Glutamatergic neuron (in vitro differentiated cells): Measurements from ENCODE around the gene KMT2B. TPM values are rescaled to one million over a fixed set of nuclear protein-coding genes. Genes with fewer than 3 reads are reported as not detected.

Source experiments
- DNase-seq: peaks from one replicate; pipeline ENCODE4 v3.0.0; 2022
- H3K27ac Mint-ChIP-seq: one replicate; pipeline ENCODE4 v1.8.0; 2020; ENCODE audit warnings: mild to moderate bottlenecking, mixed read lengths, inconsistent platforms; ENCODE audit not compliant: unreplicated experiment
- H3K27me3 Mint-ChIP-seq: one replicate; pipeline ENCODE4 v1.8.0; 2020; ENCODE audit warnings: mild to moderate bottlenecking, moderate library complexity, mixed read lengths, inconsistent platforms; ENCODE audit not compliant: unreplicated experiment
- H3K36me3 Mint-ChIP-seq: one replicate; pipeline ENCODE4 v1.8.0; 2020; ENCODE audit warnings: mild to moderate bottlenecking, mixed read lengths, inconsistent platforms; ENCODE audit not compliant: unreplicated experiment
- H3K4me1 Mint-ChIP-seq: one replicate; pipeline ENCODE4 v1.8.0; 2020; ENCODE audit warnings: mild to moderate bottlenecking, low read depth, mixed read lengths, inconsistent platforms; ENCODE audit not compliant: unreplicated experiment
- H3K4me3 Mint-ChIP-seq: one replicate; pipeline ENCODE4 v1.8.0; 2020; ENCODE audit warnings: mild to moderate bottlenecking, mixed read lengths, inconsistent platforms; ENCODE audit not compliant: unreplicated experiment
- H3K9me3 Mint-ChIP-seq: one replicate; pipeline ENCODE4 v1.8.0; 2020; ENCODE audit warnings: mild to moderate bottlenecking, moderate library complexity, mixed read lengths, inconsistent platforms; ENCODE audit not compliant: unreplicated experiment
- CTCF ChIP-seq: fragments of 200-600 bp; sonication (generic); IDR thresholded peaks from one replicate; pipeline ENCODE4 v1.5.0; 2021; ENCODE audit not compliant: partially characterized antibody, unreplicated experiment
- total RNA-seq: library from RNA; stranded (reverse); fragmentation: NEBNext Ultra II Directional; extraction: Animal tissue kit (Norgen Biotek cat#: 25700); gene quantifications from one replicate; pipeline ENCODE4 v1.2.1, GENCODE V29; 2021; ENCODE audit not compliant: unreplicated experiment

KMT2B gene
- total RNA-seq, 1 donor from 2014 or later = 60.8 TPM

DNA sequence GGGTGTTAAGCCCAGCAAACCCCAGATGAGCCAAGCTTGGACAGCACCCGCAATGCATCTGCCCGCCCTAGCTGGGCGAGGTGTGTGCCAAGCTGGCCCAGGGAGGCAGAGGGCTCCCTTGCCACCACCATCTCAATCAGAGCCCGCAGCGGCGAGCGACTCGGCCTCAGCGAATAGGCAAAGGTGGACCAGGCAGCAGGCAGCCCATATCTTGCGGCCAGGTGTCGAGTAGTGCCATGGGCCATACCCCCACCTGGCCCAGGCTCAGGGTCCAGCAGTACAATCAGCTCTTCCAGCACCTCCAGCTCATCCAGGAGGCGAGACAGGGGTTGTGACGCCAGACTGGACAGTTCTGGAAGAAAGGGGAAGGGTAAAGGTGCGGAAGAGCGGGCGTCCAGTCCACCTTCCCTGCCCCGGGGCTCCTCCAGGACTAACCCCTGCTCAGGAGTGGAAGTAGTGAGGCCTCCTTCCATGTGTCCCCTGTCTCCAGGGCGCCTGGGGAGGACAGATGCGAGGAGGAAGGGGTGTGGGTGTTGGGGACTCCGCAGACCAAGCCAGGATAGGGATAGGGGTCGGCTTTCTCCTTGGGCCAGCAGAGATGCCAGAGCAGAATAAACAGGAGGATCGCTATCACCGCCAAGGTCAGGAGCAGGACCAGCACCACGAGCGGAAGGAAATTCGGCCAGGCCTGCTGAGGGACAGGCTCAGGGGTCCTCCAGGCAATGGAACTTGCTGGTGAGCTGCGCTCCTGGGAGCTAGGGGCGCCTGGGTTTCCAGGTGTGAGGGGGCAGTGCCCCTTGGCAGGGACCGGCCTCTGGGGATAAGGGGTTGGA, 21.7 kb downstream of the KMT2B start:
- no peak for DNase-seq
- no peak for TF ChIP-seq CTCF
- Mint-ChIP-seq H3K27ac (no peak overlapping the region), H3K36me3 (peaks cover 4% of the 10 kb centered on the region), H3K27me3 (peaks cover 2% of the 10 kb centered on the region), H3K4me1 (no peaks in the 10 kb centered on the region), H3K9me3 (peaks cover 12% of the 10 kb centered on the region), H3K4me3 (peak overlapping the region; percentile 70)

DNA sequence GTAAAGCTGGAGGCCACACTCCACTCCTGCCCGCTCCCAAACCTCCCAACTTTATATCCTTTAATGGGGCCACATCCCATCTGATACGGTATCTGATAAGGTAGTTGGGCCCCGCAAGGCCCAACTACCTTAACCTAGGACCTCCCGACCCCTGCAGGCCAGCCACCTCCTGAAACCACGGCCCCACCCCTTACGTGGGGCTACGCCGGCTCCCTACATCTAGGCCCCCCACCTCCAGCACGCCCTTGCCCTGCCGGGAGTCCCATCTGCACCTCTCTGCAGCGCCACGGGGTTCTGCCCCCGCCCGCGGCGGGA, 22.3 kb downstream of the KMT2B start:
- no peak for TF ChIP-seq CTCF
- Mint-ChIP-seq H3K27ac (no peak overlapping the region), H3K27me3 (no peaks in the 10 kb centered on the region), H3K9me3 (peaks cover 12% of the 10 kb centered on the region), H3K4me1 (no peaks in the 10 kb centered on the region), H3K36me3 (peaks cover 4% of the 10 kb centered on the region), H3K4me3 (peak overlapping the region; percentile 91)
- no peak for DNase-seq

- DNase-seq = peak; percentile 99
- H3K36me3 Mint-ChIP-seq = peaks cover 2% of the 10 kb centered on the region
- TF ChIP-seq CTCF = peak; percentile 11
- H3K27ac Mint-ChIP-seq = peak overlapping the region; percentile 95
- H3K9me3 Mint-ChIP-seq = peaks cover 12% of the 10 kb centered on the region
- peak overlapping the region; percentile 91 for H3K4me3 Mint-ChIP-seq
- no peaks in the 10 kb centered on the region for H3K4me1 Mint-ChIP-seq
- H3K27me3 Mint-ChIP-seq = no peaks in the 10 kb centered on the region
Observed at GRCh38 chr19:35740423-35741202, 22.8 kb downstream of the KMT2B start.

DNA sequence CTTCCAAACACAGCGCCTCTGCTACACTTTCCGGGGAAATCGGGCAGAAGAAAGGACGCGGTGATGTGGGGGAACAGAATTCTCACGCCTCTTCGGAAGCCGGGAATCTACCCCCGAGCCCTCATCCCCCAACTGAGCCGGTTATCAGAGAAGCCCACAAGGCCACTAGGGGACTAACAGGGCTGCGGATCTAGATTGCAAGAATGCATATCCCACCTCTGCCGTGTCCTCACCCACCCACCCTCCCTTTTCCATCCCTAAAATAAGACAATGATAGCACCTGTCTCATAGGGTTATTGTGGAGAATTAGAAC, 23.4 kb downstream of the KMT2B start:
- Mint-ChIP-seq H3K27ac (peak overlapping the region; percentile 95), H3K36me3 (no peaks in the 10 kb centered on the region), H3K27me3 (no peaks in the 10 kb centered on the region), H3K4me3 (peak overlapping the region; percentile 91), H3K4me1 (peaks cover 1% of the 10 kb centered on the region), H3K9me3 (peaks cover 12% of the 10 kb centered on the region)
- TF ChIP-seq CTCF = peak; percentile 9
- DNase-seq = no peak
